GM18867 (cell line): ENCODE data around the gene AADACL4.
"Not testable (repeated sequence)": the region's sequence is repeated elsewhere in the genome, so short reads cannot be mapped to it uniquely, and the experiment has no call there.

ENCODE experiments used
- ATAC-seq: cut with Tn5 transposase; IDR thresholded peaks from one replicate; pipeline ENCODE4 v1.9.1; 2021; ENCODE audit warnings: mild to moderate bottlenecking, moderate library complexity; ENCODE audit not compliant: unreplicated experiment

The AADACL4 gene

GRCh38 chr1:12709091-12709491 is 65.2 kb downstream of the AADACL4 start:
- ATAC-seq = no peak

- ATAC-seq = no peak
These were observed 65.8 kb downstream of the AADACL4 start for GRCh38 chr1:12709696-12710095.

GRCh38 chr1:12711536-12711935 is 67.7 kb downstream of the AADACL4 start:
- ATAC-seq = no peak

GRCh38 chr1:12712076-12712475 is 68.2 kb downstream of the AADACL4 start:
- ATAC-seq = no peak

GRCh38 chr1:12712929-12713328 is 69.0 kb downstream of the AADACL4 start:
- ATAC-seq = no peak

- ATAC-seq = not testable (repeated sequence)
These were observed 69.8 kb downstream of the AADACL4 start for GRCh38 chr1:12713651-12714050.

- ATAC-seq = no peak
These were observed 71.0 kb downstream of the AADACL4 start for GRCh38 chr1:12714710-12715475.

GRCh38 chr1:12715896-12716437 is 72.1 kb downstream of the AADACL4 start, which contains the start of gene AADACL3:
Gene AADACL3 (plus strand): TSS chr1:12716110. CDS start chr1:12716177, 67 bp downstream.
- ATAC-seq = no peak
